Liver (tissue), 9 donors: ENCODE results near the gene MRM1. TPM values are rescaled to one million over a fixed set of nuclear protein-coding genes. Genes with fewer than 3 reads are reported as not detected.
"Not testable (repeated sequence)": the region's sequence is repeated elsewhere in the genome, so short reads cannot be mapped to it uniquely, and the experiment has no call there.

Experiments used
- DNase-seq: peaks from one replicate; pipeline ENCODE4 v3.0.0-alpha.2; 2017; ENCODE audit warnings: low spot score
- H3K27ac ChIP-seq, 2 donors: one replicate each; pipeline ENCODE4 v1.7.0; 2013; ENCODE audit warnings: inconsistent platforms in 2 of 2, low read length in 2 of 2, control low read depth in 1 of 2, low read depth in 1 of 2, mild to moderate bottlenecking in 1 of 2
- H3K27me3 ChIP-seq, 4 donors: one replicate each; pipeline versions ENCODE4 v1.6.1 to v1.7.0; 2013; ENCODE audit warnings: low read length in 3 of 4, inconsistent platforms in 1 of 4, mild to moderate bottlenecking in 1 of 4, moderate library complexity in 1 of 4; ENCODE audit not compliant: control insufficient read depth in 4 of 4, insufficient read depth in 4 of 4
- H3K36me3 ChIP-seq, 4 donors: one replicate each; pipeline versions ENCODE4 v1.6.1 to v1.7.0; 2013; ENCODE audit warnings: low read length in 3 of 4, mild to moderate bottlenecking in 3 of 4, low read depth in 1 of 4, moderate library complexity in 1 of 4; ENCODE audit not compliant: control insufficient read depth in 4 of 4, insufficient read depth in 3 of 4
- H3K4me1 ChIP-seq, 4 donors: one replicate each; pipeline versions ENCODE4 v1.6.1 to v1.7.0; 2013; ENCODE audit warnings: low read length in 3 of 4, mild to moderate bottlenecking in 3 of 4, moderate library complexity in 1 of 4; ENCODE audit not compliant: control insufficient read depth in 4 of 4, insufficient read depth in 4 of 4
- H3K4me3 ChIP-seq, 3 donors: one replicate each; pipeline versions ENCODE4 v1.6.1 to v1.7.0; 2013; ENCODE audit warnings: low read length in 3 of 3, control low read depth in 1 of 3, low read depth in 1 of 3, mild to moderate bottlenecking in 1 of 3
- H3K9ac ChIP-seq, 2 donors: one replicate each; pipeline ENCODE4 v1.7.0; 2013; ENCODE audit warnings: low read length in 2 of 2, mild to moderate bottlenecking in 2 of 2, moderate library complexity in 2 of 2, control low read depth in 1 of 2, low read depth in 1 of 2
- H3K9me3 ChIP-seq, 4 donors: one replicate each; pipeline versions ENCODE4 v1.6.1 to v1.7.0; 2013; ENCODE audit warnings: low read length in 3 of 4; ENCODE audit not compliant: control insufficient read depth in 4 of 4
- CTCF ChIP-seq: fragments of 150-350 bp; IDR thresholded peaks from 2 replicates; pipeline ENCODE4 v1.5.1; 2017; ENCODE audit warnings: improper control_type of control experiment, low read depth, low read length; ENCODE audit not compliant: missing input control
- EGR1 ChIP-seq, 2 donors: IDR thresholded peaks; 2 replicates each; pipeline ENCODE4 v1.6.1; 2016 to 2018; ENCODE audit warnings: antibody characterized with exemption in 2 of 2, low read depth in 2 of 2
- FOXA1 ChIP-seq: IDR thresholded peaks from 2 replicates; pipeline ENCODE4 v1.6.1; 2016; ENCODE audit warnings: antibody characterized with exemption
- GABPA ChIP-seq, 2 donors: IDR thresholded peaks in 1 of 2; conservative IDR thresholded peaks in 1 of 2; 2 replicates each; pipeline ENCODE4 v1.6.1; 2016; ENCODE audit warnings: antibody characterized with exemption in 2 of 2, mild to moderate bottlenecking in 1 of 2, moderate library complexity in 1 of 2
- HNF4A ChIP-seq, 2 donors: conservative IDR thresholded peaks; 2 replicates each; pipeline ENCODE4 v1.6.1; 2016; ENCODE audit warnings: antibody characterized with exemption in 2 of 2, mild to moderate bottlenecking in 2 of 2
- MAX ChIP-seq: IDR thresholded peaks from 2 replicates; pipeline ENCODE4 v1.6.1; 2016; ENCODE audit warnings: antibody characterized with exemption
- RAD21 ChIP-seq, 2 donors: IDR thresholded peaks; 2 replicates each; pipeline ENCODE4 v1.6.1; 2016; ENCODE audit warnings: antibody characterized with exemption in 2 of 2, mild to moderate bottlenecking in 2 of 2
- REST ChIP-seq: IDR thresholded peaks from 2 replicates; pipeline ENCODE4 v1.6.1; 2016; ENCODE audit warnings: antibody characterized with exemption, mild to moderate bottlenecking
- YY1 ChIP-seq: IDR thresholded peaks from 2 replicates; pipeline ENCODE4 v1.6.1; 2016; ENCODE audit warnings: antibody characterized with exemption, mild to moderate bottlenecking
- WGBS: extraction: QIAGEN DNeasy Blood & Tissue Kit; methylation state at CpG from one replicate; pipeline ENCODE4 v1.1.7; 2013; 5-methylcytosine and 5-hydroxymethylcytosine counted together
- polyA plus RNA-seq, 2 donors: library from polyadenylated mRNA; stranded (reverse) in 1 of 2; unstranded in 1 of 2; fragments of 200-250 nt in 1 of 2; fragments of >200 nt in 1 of 2; fragmentation: Nextera tagmentation in 1 of 2; extraction: Ambion mirVana in 1 of 2; gene quantifications; one replicate each; pipeline versions ENCODE4 v1.2.1 to v1.2.3, GENCODE V29; 2013 to 2015
- total RNA-seq, 2 donors: library from RNA; depleted of rRNA; stranded (reverse); fragments of >200 nt; gene quantifications; one replicate each; pipeline ENCODE4 v1.2.3, GENCODE V29; 2014
- donor health status: healthy.
- donor health status: healthy.
- donor health status: healthy.
- donor health status: healthy.
- donor health status: healthy.

MRM1 gene
- total and polyA plus RNA-seq, 4 donors = 3.2 to 5.9 (median 5.2) TPM

DNA sequence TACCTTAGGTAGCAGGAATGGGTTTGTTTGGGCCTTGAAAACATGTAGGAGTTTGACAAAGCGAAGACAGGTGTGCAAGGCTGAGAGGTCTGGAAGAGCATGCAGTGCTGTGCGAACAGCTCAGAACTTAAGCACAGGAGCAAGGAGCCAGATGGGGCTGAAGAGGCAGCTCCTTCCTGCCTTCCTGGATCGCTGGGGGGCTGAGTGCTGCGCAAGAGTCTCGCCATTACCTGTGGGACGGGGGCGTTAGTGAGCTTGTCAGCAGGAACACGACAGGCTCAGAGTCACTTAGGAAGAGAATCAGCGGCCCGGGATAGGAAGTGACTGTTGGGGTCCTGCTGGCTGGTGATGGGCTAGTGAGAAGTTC lies 464 bp upstream of the MRM1 start:
- Histone ChIP-seq H3K4me1 (peaks cover 5 to 21% (median 15%) of the 10 kb centered on the region in 4 donors), H3K36me3 (no peaks in the 10 kb centered on the region), H3K27me3 (no peaks in the 10 kb centered on the region), H3K9ac (peak overlapping the region; percentile 76 to 83), H3K9me3 (no peaks in the 10 kb centered on the region), H3K4me3 (peak overlapping the region; percentile 80 to 100 (median 82)), H3K27ac (peak overlapping the region; percentile 77 to 98)
- TF ChIP-seq MAX = no peak
- peak in 1 of 2 donors; percentile 33 for TF ChIP-seq EGR1 (IDR thresholded peaks at IDR 0.05; ENCODE audit: low read depth in 2 of 2)
- no peak for TF ChIP-seq FOXA1
- no peak for TF ChIP-seq GABPA (IDR thresholded peaks at IDR 0.05 in 1 of 2, conservative IDR thresholded peaks at IDR 0.05 in 1 of 2)
- 34% methylated on average over 10 of the region's 10 CpGs for WGBS
- no peak for DNase-seq

DNA sequence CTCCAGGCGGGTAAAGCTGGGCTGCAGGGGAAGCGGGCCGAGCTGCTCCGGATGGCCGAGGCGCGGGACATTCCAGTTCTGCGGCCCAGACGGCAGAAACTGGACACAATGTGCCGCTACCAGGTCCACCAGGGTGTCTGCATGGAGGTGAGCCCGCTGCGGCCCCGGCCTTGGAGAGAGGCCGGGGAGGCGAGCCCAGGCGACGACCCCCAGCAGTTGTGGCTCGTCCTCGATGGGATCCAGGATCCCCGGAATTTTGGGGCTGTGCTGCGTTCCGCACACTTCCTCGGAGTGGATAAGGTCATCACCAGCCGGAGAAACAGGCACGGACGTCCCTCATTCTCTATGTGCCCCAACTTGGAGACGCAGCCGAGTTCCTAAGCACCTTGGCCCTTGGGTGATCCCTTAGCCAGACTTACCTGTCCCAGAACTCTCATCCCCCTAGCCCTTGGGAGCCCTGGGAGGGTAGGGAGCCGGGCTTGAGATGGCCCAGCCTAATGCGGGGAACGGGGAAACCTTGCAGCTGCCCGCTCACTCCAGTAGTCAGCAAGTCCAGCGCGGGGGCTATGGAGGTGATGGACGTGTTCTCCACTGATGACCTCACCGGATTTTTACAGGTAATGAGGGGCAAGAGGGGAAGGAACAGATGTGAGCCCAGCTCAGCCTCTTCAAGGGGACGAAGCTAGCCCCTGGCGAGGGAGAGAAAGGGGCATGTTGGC lies 806 bp downstream of the MRM1 start:
- H3K36me3 ChIP-seq = no peaks in the 10 kb centered on the region
- 4% methylated on average over 38 of the region's 38 CpGs for WGBS
- H3K9me3 ChIP-seq = no peaks in the 10 kb centered on the region
- TF ChIP-seq REST (no peak), YY1 (peak; percentile 3)
- H3K27ac ChIP-seq = peak overlapping the region; percentile 77 to 98
- peak overlapping the region; percentile 80 to 100 (median 82) for H3K4me3 ChIP-seq
- peak overlapping the region in 1 of 2 donors; percentile 7 for H3K9ac ChIP-seq
- no peak for DNase-seq
- peaks cover 5 to 21% (median 15%) of the 10 kb centered on the region in 4 donors for H3K4me1 ChIP-seq
- H3K27me3 ChIP-seq = no peaks in the 10 kb centered on the region

GRCh38 chr17:36602924-36603384 lies 1.6 kb downstream of the MRM1 start:
- Histone ChIP-seq H3K36me3 (no peaks in the 10 kb centered on the region), H3K27ac (no peak overlapping the region), H3K4me3 (peak overlapping the region; percentile 80 to 100 (median 82)), H3K4me1 (peaks cover 5 to 21% (median 15%) of the 10 kb centered on the region in 4 donors), H3K9ac (peak overlapping the region in 1 of 2 donors; percentile 29), H3K27me3 (no peaks in the 10 kb centered on the region), H3K9me3 (no peaks in the 10 kb centered on the region)
- DNase-seq = peak; percentile 64
- TF ChIP-seq HNF4A (conservative IDR thresholded peaks at IDR 0.05) (no peak), CTCF (peak; percentile 62), RAD21 (IDR thresholded peaks at IDR 0.05) (peak; percentile 68 to 79)
- 22% methylated on average over 5 of the region's 5 CpGs for WGBS

DNA sequence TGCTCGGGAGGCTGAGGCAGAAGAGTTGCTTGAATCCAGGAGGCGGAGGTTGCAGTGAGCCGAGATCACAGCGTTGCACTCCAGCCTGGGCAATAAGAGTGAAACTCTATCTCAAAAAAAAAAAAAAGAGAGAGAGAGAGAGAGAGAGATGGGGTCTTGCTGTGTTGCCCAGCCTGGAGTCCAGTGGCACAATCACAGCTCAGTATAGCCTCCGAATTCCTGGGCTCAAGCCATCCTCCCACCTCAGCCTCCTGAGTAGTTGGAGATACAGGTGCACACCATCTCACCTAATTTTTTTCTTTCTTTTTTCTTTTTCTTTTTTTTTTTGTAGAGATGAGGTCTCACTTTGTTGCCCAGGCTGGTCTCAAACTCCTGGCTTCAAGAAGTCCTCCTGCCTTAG lies 3.6 kb downstream of the MRM1 start:
- H3K4me1 ChIP-seq = peaks cover 5 to 21% (median 15%) of the 10 kb centered on the region in 4 donors
- not testable (repeated sequence) for DNase-seq, H3K9ac ChIP-seq, H3K27ac ChIP-seq, H3K9me3 ChIP-seq, H3K4me3 ChIP-seq, H3K36me3 ChIP-seq, H3K27me3 ChIP-seq
- WGBS = 97% methylated on average over 5 of the region's 5 CpGs
